Kidney (tissue), 14 donors: ENCODE measurements around the gene ACTN4. TPM values are rescaled to one million over a fixed set of nuclear protein-coding genes. Genes with fewer than 3 reads are reported as not detected.

Experiments
- DNase-seq, 5 donors: peaks; one replicate each; pipeline ENCODE4 v3.0.0-alpha.2; 2013 to 2020
- FAIRE-seq: peaks from 2 replicates; lab custom pipeline; 2012; peaks lifted over from hg19 to GRCh38; lab: Jason Lieb, UNC
- H3K27ac ChIP-seq, 2 donors: one replicate each; pipeline ENCODE4 v1.7.0; 2013; ENCODE audit warnings: low read depth in 2 of 2, low read length in 2 of 2, inconsistent platforms in 1 of 2
- H3K27me3 ChIP-seq: one replicate; pipeline ENCODE4 v1.7.1; 2013; ENCODE audit warnings: low read length, inconsistent platforms; ENCODE audit not compliant: control insufficient read depth, insufficient read depth
- H3K36me3 ChIP-seq, 3 donors: one replicate each; pipeline versions ENCODE4 v1.7.0 to v1.7.1; 2013; ENCODE audit warnings: low read length in 3 of 3, control low read depth in 1 of 3, inconsistent platforms in 1 of 3; ENCODE audit not compliant: insufficient read depth in 3 of 3, control insufficient read depth in 2 of 3
- H3K4me1 ChIP-seq, 3 donors: one replicate each; pipeline versions ENCODE4 v1.7.0 to v1.7.1; 2013; ENCODE audit warnings: low read length in 3 of 3, inconsistent platforms in 1 of 3, low read depth in 1 of 3; ENCODE audit not compliant: control insufficient read depth in 2 of 3, insufficient read depth in 2 of 3
- H3K4me3 ChIP-seq, 3 donors: one replicate each; pipeline versions ENCODE4 v1.7.0 to v1.8.1; 2013; ENCODE audit warnings: low read length in 3 of 3, control low read depth in 1 of 3, inconsistent platforms in 1 of 3
- H3K9ac ChIP-seq, 3 donors: one replicate each; pipeline versions ENCODE4 v1.7.0 to v1.7.1; 2013; ENCODE audit warnings: low read length in 3 of 3, control low read depth in 1 of 3, inconsistent platforms in 1 of 3
- H3K9me3 ChIP-seq, 3 donors: one replicate each; pipeline versions ENCODE4 v1.7.0 to v1.7.1; 2013; ENCODE audit warnings: low read length in 3 of 3, control low read depth in 1 of 3, inconsistent platforms in 1 of 3; ENCODE audit not compliant: control insufficient read depth in 2 of 3, insufficient read depth in 1 of 3
- CTCF ChIP-seq: IDR thresholded peaks from 3 replicates; pipeline ENCODE4 v1.5.1; 2012; ENCODE audit warnings: mild to moderate bottlenecking, moderate library complexity, borderline replicate concordance; ENCODE audit not compliant: insufficient read depth; ENCODE audit errors: extremely low read depth
- intact Hi-C: fragments of 100-400 bp; cut with DNase I; formaldehyde crosslinking; loops from one replicate; pipeline ENCODE4 v1.11.1; 2022
- polyA plus RNA-seq: library from polyadenylated mRNA; stranded (reverse); fragments of 350-450 nt; fragmentation: Illumina TruSeq; extraction: RNeasy Lipid Tissue Mini Kit (QIAGEN cat#74804); gene quantifications from one replicate; pipeline ENCODE4 v1.2.3, GENCODE V29; 2014; ENCODE audit warnings: low read depth, low replicate concordance; ENCODE audit not compliant: insufficient read depth
- total RNA-seq: library from RNA; stranded (reverse); fragmentation: NEBNext Ultra II Directional; extraction: Animal tissue kit (Norgen Biotek cat#: 25700); gene quantifications from one replicate; pipeline ENCODE4 v1.2.1, GENCODE V29; 2021
- donor health status: control.
- donor health status: control.
- donor health status: control.
- donor health status: control.
- donor health status: control.
- donor health status: DM: yes; HTN: yes; CAD: no.
- donor health status: Normal renal cell carcinoma (clear cell type).

ACTN4 gene
- total and polyA plus RNA-seq, 2 donors from 2014 or later, result 231 to 606 TPM

GRCh38 chr19:38734176-38734425 is 86.7 kb downstream of the ACTN4 start:
- Histone ChIP-seq H3K27ac (peak overlapping the region; percentile 56 to 79), H3K4me1 (peaks cover 0 to 10% (median 5%) of the 10 kb centered on the region in 3 donors), H3K9ac (no peak overlapping the region), H3K27me3 (no peaks in the 10 kb centered on the region), H3K4me3 (peak overlapping the region in 1 of 3 donors; percentile 32), H3K9me3 (no peaks in the 10 kb centered on the region), H3K36me3 (peaks cover 3 to 11% (median 4%) of the 10 kb centered on the region in 3 donors)
- DNase-seq (no peak), FAIRE-seq (no peak)
- intact Hi-C loops, result no loop called here
- TF ChIP-seq CTCF, result no peak

- H3K9me3 ChIP-seq, result no peaks in the 10 kb centered on the region
- H3K4me1 ChIP-seq, result peaks cover 0 to 10% (median 5%) of the 10 kb centered on the region in 3 donors
- H3K9ac ChIP-seq, result peak overlapping the region in 1 of 3 donors; percentile 7
- H3K36me3 ChIP-seq, result peaks cover 3 to 11% (median 4%) of the 10 kb centered on the region in 3 donors
- FAIRE-seq (no peak), DNase-seq (peak in 2 of 5 donors; percentile 55 to 82)
- intact Hi-C loops, result no loop called here
- no peaks in the 10 kb centered on the region for H3K27me3 ChIP-seq
- no peak for TF ChIP-seq CTCF
- peak overlapping the region in 1 of 3 donors; percentile 32 for H3K4me3 ChIP-seq
- H3K27ac ChIP-seq, result peak overlapping the region; percentile 56 to 79
Measured at GRCh38 chr19:38734426-38735256, 87.2 kb downstream of the ACTN4 start.

GRCh38 chr19:38735257-38735686 is 87.8 kb downstream of the ACTN4 start:
- Histone ChIP-seq H3K4me1 (peaks cover 0 to 10% (median 5%) of the 10 kb centered on the region in 3 donors), H3K27ac (peak overlapping the region; percentile 56 to 79), H3K9ac (peak overlapping the region in 1 of 3 donors; percentile 7), H3K4me3 (peak overlapping the region in 1 of 3 donors; percentile 32), H3K27me3 (no peaks in the 10 kb centered on the region), H3K36me3 (peaks cover 3 to 10% (median 4%) of the 10 kb centered on the region in 3 donors), H3K9me3 (no peaks in the 10 kb centered on the region)
- DNase-seq (peak in 4 of 5 donors; percentile 38 to 83 (median 68)), FAIRE-seq (no peak)
- intact Hi-C loops, result no loop called here
- no peak for TF ChIP-seq CTCF
